Nephron progenitor cell (in vitro differentiated cells): Measurements from ENCODE around the gene ZSCAN2.

Experiments used
- DNase-seq: peaks from one replicate; pipeline ENCODE4 v3.0.0; 2021
- H3K27ac Mint-ChIP-seq: 2 replicates; pipeline ENCODE4 v1.8.0; 2021; ENCODE audit warnings: mild to moderate bottlenecking, moderate library complexity, mixed read lengths
- H3K27me3 Mint-ChIP-seq: 2 replicates; pipeline ENCODE4 v1.8.0; 2021; ENCODE audit warnings: mild to moderate bottlenecking, low read depth, mixed read lengths; ENCODE audit not compliant: poor library complexity
- H3K36me3 Mint-ChIP-seq: 2 replicates; pipeline ENCODE4 v1.8.0; 2021; ENCODE audit warnings: low read depth, mixed read lengths
- H3K4me1 Mint-ChIP-seq: 2 replicates; pipeline ENCODE4 v1.8.0; 2021; ENCODE audit warnings: mixed read lengths
- H3K4me3 Mint-ChIP-seq: 2 replicates; pipeline ENCODE4 v1.8.0; 2021; ENCODE audit warnings: mild to moderate bottlenecking, moderate library complexity, mixed read lengths
- H3K9me3 Mint-ChIP-seq: 2 replicates; pipeline ENCODE4 v1.8.0; 2021; ENCODE audit warnings: mild to moderate bottlenecking, moderate library complexity, mixed read lengths
- CTCF ChIP-seq: fragments of 200-600 bp; sonication (generic); IDR thresholded peaks from 2 replicates; pipeline ENCODE4 v1.5.0; 2021; ENCODE audit warnings: antibody characterized with exemption

The ZSCAN2 gene

DNA sequence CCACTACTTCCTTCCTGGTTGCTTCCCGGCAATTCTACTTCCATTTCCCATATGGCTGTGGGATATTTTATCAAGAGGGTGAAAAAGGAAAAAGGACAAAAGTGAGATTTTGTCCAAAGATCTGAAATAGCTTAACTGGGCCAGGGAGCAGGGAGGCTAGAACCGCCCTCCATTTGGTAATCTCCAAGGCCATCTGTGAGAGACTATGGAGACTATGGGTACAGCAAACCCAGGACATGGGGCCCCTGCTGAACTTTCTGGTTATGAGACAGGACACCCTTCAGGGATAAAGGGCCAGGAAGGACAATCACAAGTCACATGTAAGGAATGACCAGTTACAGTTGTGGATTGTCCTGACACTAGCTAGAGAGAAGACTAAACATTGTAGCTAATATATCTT is 24.3 kb downstream of the ZSCAN2 start:
- H3K4me3 Mint-ChIP-seq, result no peak overlapping the region
- DNase-seq, result no peak
- H3K4me1 Mint-ChIP-seq, result no peaks in the 10 kb centered on the region
- H3K27ac Mint-ChIP-seq, result peak overlapping the region; percentile 46
- no peak for TF ChIP-seq CTCF
- H3K36me3 Mint-ChIP-seq, result peaks cover 73% of the 10 kb centered on the region
- H3K27me3 Mint-ChIP-seq, result peaks cover 10% of the 10 kb centered on the region
- H3K9me3 Mint-ChIP-seq, result peaks cover 56% of the 10 kb centered on the region

DNA sequence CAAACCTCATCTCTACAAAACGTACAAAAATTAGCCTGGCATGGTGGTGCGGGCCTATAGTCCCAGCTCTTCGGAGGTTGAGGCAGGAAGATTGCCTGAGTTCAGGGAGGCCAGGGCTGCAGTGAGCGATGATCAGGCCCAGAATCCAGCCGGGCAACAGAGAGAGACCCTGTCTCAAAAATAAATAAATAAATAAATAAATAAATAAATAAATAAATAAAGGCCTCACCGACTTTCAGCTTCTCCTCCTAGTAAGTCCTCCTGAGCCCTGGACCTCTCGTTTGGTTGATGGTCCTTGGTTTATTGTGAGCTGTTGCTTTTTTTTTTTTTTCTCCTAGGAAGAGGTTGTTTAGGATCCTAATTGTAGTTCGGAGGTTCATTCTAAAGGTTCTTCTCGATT is 28.2 kb downstream of the ZSCAN2 start:
- Mint-ChIP-seq H3K4me1 (peaks cover 19% of the 10 kb centered on the region), H3K36me3 (peaks cover 34% of the 10 kb centered on the region), H3K27me3 (peaks cover 17% of the 10 kb centered on the region), H3K9me3 (peaks cover 17% of the 10 kb centered on the region), H3K4me3 (no peak overlapping the region), H3K27ac (peak overlapping the region; percentile 77)
- no peak for TF ChIP-seq CTCF
- DNase-seq, result no peak

GRCh38 chr15:84631706-84632272 is 31.0 kb downstream of the ZSCAN2 start:
- no peak for DNase-seq
- H3K4me1 Mint-ChIP-seq, result peaks cover 31% of the 10 kb centered on the region
- H3K4me3 Mint-ChIP-seq, result peak overlapping the region; percentile 94
- TF ChIP-seq CTCF, result no peak
- H3K27me3 Mint-ChIP-seq, result peaks cover 34% of the 10 kb centered on the region
- H3K36me3 Mint-ChIP-seq, result peaks cover 27% of the 10 kb centered on the region
- H3K9me3 Mint-ChIP-seq, result no peaks in the 10 kb centered on the region
- H3K27ac Mint-ChIP-seq, result no peak overlapping the region

- TF ChIP-seq CTCF, result no peak
- Mint-ChIP-seq H3K4me3 (peak overlapping the region; percentile 94), H3K27ac (no peak overlapping the region), H3K4me1 (peaks cover 36% of the 10 kb centered on the region), H3K36me3 (peaks cover 32% of the 10 kb centered on the region), H3K9me3 (no peaks in the 10 kb centered on the region), H3K27me3 (peaks cover 34% of the 10 kb centered on the region)
- DNase-seq, result peak; percentile 72
Observed at GRCh38 chr15:84633311-84634227, 32.8 kb downstream of the ZSCAN2 start.

DNA sequence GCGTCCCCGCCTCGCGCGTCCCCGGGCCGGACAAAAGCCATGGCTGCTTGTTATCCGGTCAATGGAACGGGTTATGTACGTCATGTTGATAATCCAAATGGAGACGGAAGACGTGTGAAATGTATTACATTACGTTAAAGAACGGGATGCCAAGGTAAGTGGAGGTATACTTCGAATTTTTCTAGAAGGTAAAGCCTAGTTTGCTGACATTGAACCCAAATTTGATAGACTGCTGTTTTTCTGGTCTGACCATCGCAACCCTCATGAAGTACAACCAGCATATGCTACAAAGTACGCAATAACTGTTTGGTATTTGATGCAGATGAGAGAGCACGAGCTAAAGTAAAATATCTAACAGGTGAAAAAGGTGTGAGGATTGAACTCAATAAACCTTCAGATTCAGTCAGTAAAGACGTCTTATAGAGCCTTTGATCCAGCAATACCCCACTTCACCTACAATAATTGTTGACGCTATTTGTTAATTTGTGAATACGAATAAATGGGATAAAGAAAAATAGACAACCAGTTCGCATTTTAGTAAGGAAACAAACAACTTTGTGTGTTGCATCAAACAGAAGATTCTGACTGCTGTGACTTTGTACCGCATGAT is 33.5 kb downstream of the ZSCAN2 start:
- H3K4me1 Mint-ChIP-seq, result peaks cover 36% of the 10 kb centered on the region

More for the DNA sequence above, 33.5 kb downstream of the ZSCAN2 start:
- H3K36me3 Mint-ChIP-seq, result peaks cover 38% of the 10 kb centered on the region
- no peaks in the 10 kb centered on the region for H3K9me3 Mint-ChIP-seq
- DNase-seq, result no peak
- H3K4me3 Mint-ChIP-seq, result peak overlapping the region; percentile 80
- H3K27ac Mint-ChIP-seq, result no peak overlapping the region
- no peak for TF ChIP-seq CTCF
- peaks cover 34% of the 10 kb centered on the region for H3K27me3 Mint-ChIP-seq
